Activated effector memory CD4-positive, alpha-beta T cell treated with Interleukin-2 at 50 U/mL for 16 hours (primary cell): ENCODE measurements around the gene LMF1.

Source experiments
- DNase-seq: peaks from one replicate; pipeline ENCODE4 v3.0.0-alpha.2; 2020

Gene LMF1

DNA sequence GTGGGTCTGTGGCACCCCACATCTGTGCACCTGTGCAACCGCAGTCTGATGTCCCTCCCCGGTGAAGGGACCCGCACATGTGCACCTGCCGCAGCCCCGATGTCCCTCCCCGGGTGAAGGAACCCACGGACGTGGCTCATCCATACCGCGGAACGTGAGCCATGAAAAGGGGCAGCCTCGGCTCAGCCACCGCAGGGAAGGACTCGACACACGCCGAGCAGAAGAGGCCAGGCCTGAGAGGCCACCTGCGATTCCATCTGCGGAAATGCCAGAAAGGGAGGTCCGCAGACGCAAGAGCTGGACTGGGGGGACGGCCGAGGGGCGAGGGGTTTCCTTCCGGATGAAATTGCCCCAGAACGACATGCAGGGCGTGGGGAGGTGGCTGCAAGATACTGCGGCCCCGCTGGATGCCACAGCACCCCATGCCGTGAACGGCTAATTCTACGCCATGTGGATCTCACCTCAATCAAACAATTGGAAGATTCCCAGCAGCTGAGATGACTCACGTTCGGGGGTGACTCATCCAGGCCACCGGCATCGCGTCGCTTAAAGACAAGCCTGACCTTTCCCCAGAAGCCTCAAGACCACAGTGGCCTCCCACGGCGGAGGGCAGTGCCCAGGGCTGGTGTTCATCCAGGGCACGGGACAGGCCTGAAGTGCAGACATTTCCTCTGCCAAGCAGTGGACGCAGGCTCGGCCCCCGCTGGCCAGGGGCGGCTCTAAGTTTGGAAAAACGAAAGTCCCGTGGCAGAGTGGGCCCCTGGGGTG is 31.8 kb upstream of the LMF1 start:
- DNase-seq, result peak; percentile 64

DNA sequence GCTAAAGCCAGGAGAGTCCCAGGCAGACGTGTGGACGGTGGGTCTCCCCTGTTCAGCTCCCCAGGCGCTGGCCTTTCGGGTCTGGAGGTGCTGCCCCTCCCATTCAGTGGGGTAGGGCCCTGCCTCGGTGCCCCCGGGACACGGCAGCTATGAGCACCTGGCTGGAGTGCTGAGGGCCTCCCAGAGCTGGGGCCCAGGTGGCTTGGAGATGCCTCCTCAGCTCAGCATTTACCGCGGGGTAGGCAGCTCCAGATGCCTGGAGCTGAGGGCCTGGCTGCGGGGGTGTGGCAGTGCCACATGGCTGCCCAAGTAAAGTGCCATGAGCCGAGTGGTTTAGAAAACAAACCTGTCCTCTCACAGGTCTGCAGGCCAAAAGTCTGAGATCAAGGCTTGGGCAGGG is 30.3 kb upstream of the LMF1 start:
- no peak for DNase-seq

GRCh38 chr16:1000608-1001007 is 29.8 kb upstream of the LMF1 start:
- DNase-seq, result no peak

DNA sequence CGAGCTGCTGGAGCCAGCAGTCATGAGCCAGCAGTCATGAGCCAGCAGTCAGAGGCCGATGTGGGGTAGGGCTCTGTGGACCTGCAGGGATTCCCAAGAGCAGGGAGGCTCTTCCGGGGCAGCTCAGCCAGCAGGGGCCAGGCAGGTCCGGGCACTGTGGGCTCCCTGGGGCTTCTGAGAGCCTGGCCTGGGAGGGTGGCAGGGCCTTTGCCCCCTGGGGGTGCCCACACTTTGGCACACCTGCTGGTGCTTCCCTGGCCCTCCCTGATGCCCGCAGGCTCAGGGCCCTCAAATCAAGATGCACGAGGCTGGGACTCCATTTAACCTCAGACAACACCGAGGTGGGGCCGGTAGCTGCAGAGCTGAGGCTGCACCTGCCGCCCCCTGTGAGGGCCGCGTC is 28.9 kb upstream of the LMF1 start:
- no peak for DNase-seq

GRCh38 chr16:998615-999014 is 27.8 kb upstream of the LMF1 start:
- no peak for DNase-seq

DNA sequence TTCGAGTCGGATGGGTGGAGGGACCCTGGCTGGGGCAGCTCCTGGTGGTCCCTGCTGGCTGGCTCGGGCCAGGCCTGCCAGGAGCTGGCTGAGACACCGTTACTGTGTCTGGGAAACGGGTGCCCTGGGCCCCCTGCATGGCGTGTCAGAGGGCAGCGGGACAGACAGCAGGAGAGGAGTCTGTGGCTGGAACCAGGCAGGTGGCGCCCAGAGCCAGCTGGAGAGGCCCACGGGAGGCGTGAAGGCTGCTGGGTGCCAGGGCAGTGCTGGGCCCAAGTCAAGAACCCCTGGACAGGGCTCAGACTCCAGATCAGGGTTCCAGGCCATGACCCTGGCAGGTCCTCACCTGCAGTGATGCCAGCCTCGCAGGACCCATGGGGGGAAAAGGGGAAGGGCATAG is 27.4 kb upstream of the LMF1 start:
- no peak for DNase-seq

- DNase-seq, result peak; percentile 61
Measured at GRCh38 chr16:997440-998051, 26.8 kb upstream of the LMF1 start.

- DNase-seq, result peak; percentile 39
Measured at GRCh38 chr16:996681-997080, 25.9 kb upstream of the LMF1 start.

DNA sequence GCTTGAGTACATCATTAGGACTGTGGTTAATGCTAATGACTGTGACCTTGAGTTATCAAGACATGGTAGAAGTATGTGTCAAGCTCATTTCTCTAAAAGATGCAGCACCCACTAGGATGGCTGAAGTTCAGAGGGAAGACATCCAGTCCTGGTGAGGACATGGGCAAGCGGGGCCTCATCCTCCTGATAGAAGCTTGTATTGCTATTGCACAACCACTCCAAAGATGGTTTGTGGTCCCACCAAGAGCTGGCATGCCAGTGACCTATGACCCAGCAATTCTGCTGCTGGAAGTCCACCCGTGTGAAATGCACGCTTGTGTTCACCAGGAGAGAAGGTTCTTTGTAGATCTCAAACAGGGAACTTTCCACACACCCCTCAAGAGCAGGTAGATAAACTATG is 25.0 kb upstream of the LMF1 start:
- no peak for DNase-seq

- DNase-seq, result no peak
Measured at GRCh38 chr16:995087-995486, 24.3 kb upstream of the LMF1 start.

GRCh38 chr16:993731-994130 is 22.9 kb upstream of the LMF1 start:
- no peak for DNase-seq

- no peak for DNase-seq
Measured at GRCh38 chr16:991773-992172, 21.0 kb upstream of the LMF1 start.

GRCh38 chr16:991345-991744 is 20.6 kb upstream of the LMF1 start:
- DNase-seq, result no peak

DNA sequence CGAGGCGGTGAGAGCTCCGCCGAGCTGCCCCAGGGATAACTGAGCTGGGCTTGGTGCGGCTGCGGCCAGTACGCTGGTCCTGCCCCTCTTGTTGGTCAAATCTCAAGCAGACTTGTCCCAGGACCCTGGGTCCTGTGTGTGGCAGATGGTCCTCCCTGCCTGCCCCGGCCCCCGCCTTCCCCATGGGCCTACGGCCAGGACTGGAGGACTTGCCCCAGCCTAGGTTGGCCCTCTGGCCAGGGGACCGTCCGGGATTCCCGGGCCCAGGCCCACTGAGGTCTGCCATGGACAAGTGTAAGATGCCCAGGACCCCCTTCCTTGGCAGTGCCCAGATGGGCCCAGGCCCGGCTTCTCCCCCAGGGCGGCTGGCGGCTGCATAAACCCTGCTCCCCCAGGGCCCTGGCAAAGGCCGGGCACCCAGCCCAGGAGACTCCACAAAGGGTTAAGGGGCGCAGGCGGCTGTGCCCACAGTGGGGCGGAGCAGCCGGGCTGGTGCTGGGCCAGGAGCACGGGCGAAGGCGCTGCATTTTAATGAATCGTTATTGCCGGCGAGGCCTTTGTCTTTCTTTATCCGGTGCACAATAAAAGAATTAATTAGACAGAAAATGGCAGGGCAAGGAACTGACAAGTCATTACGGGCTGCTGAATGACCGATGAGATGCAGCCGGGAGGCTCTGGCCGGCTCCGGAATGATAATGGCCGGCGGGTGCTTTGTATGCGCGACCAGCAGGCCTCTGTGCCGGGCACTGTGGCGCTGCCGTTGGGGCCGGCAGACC is 19.9 kb upstream of the LMF1 start:
- no peak for DNase-seq

DNA sequence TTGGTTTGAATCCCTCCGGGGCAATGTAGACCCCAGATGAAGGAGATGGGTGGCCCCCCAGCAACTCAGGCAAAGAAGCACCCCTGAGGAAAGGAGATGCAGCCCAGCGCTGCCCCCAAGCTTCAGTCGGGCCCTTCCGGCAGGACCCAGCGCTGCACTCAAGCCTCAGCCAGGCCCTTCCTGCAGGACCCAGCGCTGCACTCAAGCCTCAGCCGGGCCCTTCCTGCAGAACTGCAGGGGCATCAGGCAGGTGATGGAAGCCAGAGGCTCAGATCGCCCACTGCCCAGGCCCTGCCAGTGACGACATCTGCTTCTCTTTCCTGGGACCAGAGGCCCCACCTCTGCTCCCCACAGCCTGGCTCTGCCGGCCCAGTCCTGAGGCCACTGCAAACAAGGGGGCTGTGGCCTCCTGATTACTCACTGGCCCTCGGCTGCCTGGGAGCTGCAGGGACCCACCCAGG is 18.6 kb upstream of the LMF1 start:
- no peak for DNase-seq

DNA sequence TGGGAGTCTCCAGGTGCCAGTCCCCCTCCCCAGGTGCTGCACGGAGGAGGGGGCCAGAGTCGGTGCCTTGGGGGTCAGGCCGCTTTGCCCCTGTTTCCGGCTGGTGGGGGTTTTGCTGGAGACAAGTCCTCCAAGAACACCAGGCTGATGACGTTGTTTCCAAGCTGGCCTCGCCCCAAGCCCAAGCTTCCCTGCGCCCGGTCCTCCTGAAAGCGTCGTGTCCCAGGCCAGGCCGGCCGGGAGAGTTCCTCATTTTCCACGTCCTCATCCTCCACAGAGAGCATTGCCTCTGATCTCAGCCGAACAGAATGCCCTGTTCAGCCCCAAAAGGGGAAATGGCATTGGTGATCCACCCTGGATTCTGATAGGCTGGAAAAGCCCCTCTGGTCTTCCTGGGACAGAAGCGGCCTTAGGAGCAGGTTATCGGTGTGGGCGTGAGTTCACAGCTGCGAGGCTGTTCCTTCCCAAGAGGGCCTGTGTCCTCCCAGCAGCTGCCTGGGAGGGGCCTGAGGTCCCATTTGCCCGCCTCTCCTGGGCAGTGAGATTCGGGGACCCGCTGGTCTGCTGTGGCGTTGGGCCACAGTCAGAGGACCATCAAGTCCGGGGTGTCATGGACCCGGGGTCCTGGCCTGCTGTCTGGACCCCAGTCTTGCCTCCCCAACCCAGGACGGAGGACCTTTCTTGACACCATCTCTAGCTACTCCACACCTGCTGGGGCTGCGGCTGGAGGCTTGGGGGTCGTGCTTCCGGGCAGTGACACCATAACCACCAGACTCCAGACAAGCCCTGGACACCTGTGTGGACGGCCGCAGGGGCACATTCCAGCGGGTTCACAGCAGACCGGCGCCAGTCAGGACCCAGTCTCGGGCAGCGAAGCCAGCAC is 17.9 kb upstream of the LMF1 start:
- no peak for DNase-seq

- no peak for DNase-seq
Measured at GRCh38 chr16:987906-988305, 17.1 kb upstream of the LMF1 start.

DNA sequence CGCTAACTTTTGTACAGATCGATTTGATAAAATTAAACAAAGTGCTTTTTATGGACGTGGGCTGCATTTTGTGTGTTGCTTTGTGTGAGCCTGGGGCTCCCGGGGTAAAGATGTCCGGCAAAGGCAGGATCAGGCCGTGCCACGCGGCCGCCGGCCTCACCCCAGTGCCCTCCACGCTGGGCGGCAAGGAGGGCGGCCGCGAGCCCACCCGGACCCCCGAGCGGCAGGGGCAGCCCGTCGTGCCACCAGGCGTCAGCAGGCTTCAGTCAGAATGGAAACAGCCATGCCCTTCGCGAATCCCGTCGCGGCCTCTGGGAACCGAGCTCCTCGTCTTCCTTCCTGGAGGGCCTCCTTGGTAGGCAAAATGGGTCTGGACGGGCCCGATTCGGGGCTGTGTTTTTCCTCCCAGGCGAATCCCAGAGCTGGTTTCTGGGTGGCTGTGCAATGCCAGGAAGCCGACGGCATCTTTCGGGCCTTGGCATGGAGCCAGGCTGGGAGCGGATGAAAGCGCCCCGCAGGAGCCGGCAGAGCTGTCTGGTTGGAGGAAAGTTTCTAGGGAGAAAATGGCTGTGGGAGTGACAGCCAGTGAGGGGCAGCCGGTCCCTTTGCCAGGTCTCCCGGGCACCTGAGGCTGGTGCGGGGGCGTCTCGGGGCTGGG is 16.3 kb upstream of the LMF1 start:
- no peak for DNase-seq

DNA sequence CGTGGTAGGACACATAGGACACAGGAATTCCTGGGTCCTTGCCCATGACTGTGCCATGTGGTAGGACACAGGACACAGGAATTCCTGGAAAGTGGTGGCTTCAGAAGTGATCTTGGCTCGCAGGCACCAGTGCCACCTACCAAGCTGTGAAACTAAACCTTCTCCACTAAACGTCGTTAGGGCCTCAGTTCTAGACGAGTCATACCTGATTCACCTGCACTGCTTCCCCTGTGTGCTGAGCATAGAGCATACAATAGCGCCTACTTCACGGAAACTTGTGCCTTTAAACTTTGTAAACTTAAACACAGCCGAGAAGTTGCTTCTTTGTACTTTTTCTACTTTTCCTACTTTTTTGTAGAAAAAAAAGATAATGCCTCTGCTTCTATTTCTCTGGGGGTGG is 15.6 kb upstream of the LMF1 start:
- no peak for DNase-seq

- DNase-seq, result no peak
Measured at GRCh38 chr16:985646-986400, 15.0 kb upstream of the LMF1 start.
